ENCODE results near the gene LINGO3. TPM values are rescaled to one million over a fixed set of nuclear protein-coding genes. Genes with fewer than 3 reads are reported as not detected.

Gene LINGO3
- total and polyA plus RNA-seq, 2 donors (not counting 1 experiment from before 2014, with no cell fraction given) = 1.1 to 3.9 TPM

DNA sequence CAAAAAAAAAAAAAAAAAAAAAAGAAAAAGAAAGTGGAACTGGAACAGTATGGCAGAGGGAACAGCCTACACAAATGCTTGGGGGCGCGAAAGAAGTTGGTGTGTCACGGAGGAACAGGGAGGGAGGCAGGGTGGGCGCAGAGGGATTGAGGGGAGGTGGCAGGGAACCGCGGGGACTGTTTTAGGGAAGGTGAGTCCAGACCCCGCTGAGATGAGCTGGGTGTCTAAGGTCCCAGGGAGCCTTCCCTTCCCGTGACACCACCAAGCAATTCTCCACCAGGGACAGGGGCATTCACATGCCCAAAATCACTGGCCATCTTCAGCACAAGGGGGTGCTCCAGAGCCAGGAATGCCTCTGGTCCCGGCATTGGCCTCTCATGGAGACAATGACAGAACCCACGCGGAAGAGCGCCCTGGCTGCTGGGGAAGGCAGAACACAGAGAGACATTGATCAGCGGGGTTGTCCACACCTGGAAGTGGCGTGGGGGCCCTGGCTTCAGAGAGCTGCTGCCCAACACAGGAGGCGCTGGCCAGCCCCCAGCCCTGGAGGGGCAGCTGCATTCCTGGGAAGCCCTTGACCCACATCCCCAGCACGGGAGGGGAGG lies 32.9 kb downstream of the LINGO3 start:
- Histone ChIP-seq H2AFZ (ENCODE audit: insufficient read depth, low read depth, low read length, poor library complexity, severe bottlenecking) (no peak overlapping the region), H3K4me2 (replicated peaks; ENCODE audit: low read depth, low read length, poor library complexity, severe bottlenecking) (peak overlapping the region; percentile 37), H3K27ac (ENCODE audit: low read length in 2 of 2) (peak overlapping the region; percentile 18 to 41), H3K4me3 (ENCODE audit: control extremely low read depth in 1 of 5, extremely low read depth in 1 of 5, insufficient read depth in 1 of 5, low read depth in 2 of 5, low read length in 4 of 5) (no peak overlapping the region), H3K36me3 (replicated peaks in 1 of 2; ENCODE audit: control extremely low read depth in 1 of 2, control insufficient read depth in 1 of 2, extremely low read depth in 1 of 2, insufficient read depth in 2 of 2, low read length in 1 of 2) (peaks cover 0 to 35% of the 10 kb centered on the region in 2 experiments), H3K9me3 (ENCODE audit: control extremely low read depth in 1 of 3, control insufficient read depth in 2 of 3, insufficient read depth in 1 of 3, low read length in 2 of 3) (no peaks in the 10 kb centered on the region), H3K4me1 (ENCODE audit: control insufficient read depth in 2 of 2, insufficient read depth in 2 of 2, low read length in 2 of 2) (peaks cover 37 to 53% of the 10 kb centered on the region in 2 donors), H3K27me3 (replicated peaks in 1 of 4; ENCODE audit: control extremely low read depth in 1 of 4, control insufficient read depth in 3 of 4, insufficient read depth in 4 of 4, low read length in 3 of 4) (no peaks in the 10 kb centered on the region), H4K20me1 (ENCODE audit: control insufficient read depth, insufficient read depth, low read length, poor library complexity, severe bottlenecking) (peaks cover 68% of the 10 kb centered on the region), H3K79me2 (ENCODE audit: control insufficient read depth, insufficient read depth, low read length) (peaks cover 83% of the 10 kb centered on the region), H3K9ac (ENCODE audit: low read length) (no peak overlapping the region)
- 79% methylated on average over 14 of the region's 16 CpGs for WGBS (ENCODE audit: insufficient coverage)
- peak overlapping the region; percentile 59 for H3K4me3 Mint-ChIP-seq
- H3K4me1 Mint-ChIP-seq = peaks cover 46% of the 10 kb centered on the region
- ATAC-seq (ENCODE audit: low read depth) = no peak
- ChIA-PET POLR2A (interaction anchor here (0.6 to 10.8 kb wide), 17 partner anchors 13 to 420 kb away, joined by 3 to 134 read pairs (median 5); partner anchors contain the start of gene JSRP1), CTCF (interaction anchor here (0.5 to 7.5 kb wide), 23 partner anchors 8 to 346 kb away, joined by 3 to 66 read pairs (median 4); partner anchors contain the start of genes AP3D1, JSRP1, PLEKHJ1 and SF3A2)
- DNase-seq = peak; percentile 75
- no peak for TF ChIP-seq EZH2 (IDR thresholded peaks at IDR 0.05; ENCODE audit: borderline replicate concordance, insufficient read depth, low read depth, low read length, poor library complexity, severe bottlenecking)
- TF ChIP-seq, protein P1, sequence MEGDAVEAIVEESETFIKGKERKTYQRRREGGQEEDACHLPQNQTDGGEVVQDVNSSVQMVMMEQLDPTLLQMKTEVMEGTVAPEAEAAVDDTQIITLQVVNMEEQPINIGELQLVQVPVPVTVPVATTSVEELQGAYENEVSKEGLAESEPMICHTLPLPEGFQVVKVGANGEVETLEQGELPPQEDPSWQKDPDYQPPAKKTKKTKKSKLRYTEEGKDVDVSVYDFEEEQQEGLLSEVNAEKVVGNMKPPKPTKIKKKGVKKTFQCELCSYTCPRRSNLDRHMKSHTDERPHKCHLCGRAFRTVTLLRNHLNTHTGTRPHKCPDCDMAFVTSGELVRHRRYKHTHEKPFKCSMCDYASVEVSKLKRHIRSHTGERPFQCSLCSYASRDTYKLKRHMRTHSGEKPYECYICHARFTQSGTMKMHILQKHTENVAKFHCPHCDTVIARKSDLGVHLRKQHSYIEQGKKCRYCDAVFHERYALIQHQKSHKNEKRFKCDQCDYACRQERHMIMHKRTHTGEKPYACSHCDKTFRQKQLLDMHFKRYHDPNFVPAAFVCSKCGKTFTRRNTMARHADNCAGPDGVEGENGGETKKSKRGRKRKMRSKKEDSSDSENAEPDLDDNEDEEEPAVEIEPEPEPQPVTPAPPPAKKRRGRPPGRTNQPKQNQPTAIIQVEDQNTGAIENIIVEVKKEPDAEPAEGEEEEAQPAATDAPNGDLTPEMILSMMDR (IDR thresholded peaks at IDR 0.05) = peak; percentile 48
- intact Hi-C loops (cut with micrococcal nuclease) = loop anchor here (2.0 to 10.0 kb wide), 3 partner anchors 14 to 200 kb away; partner anchors contain the start of gene GADD45B
- no peaks in the 10 kb centered on the region for H3K9me3 Mint-ChIP-seq (ENCODE audit: insufficient read depth)
- H3K27me3 Mint-ChIP-seq = no peaks in the 10 kb centered on the region
- H3K27ac Mint-ChIP-seq = peak overlapping the region; percentile 84
